Kidney (tissue), 14 donors: ENCODE measurements around the gene L3MBTL4. TPM values are rescaled to one million over a fixed set of nuclear protein-coding genes. Genes with fewer than 3 reads are reported as not detected.

ENCODE experiments used
- DNase-seq, 5 donors: peaks; one replicate each; pipeline ENCODE4 v3.0.0-alpha.2; 2013 to 2020
- FAIRE-seq: peaks from 2 replicates; lab custom pipeline; 2012; peaks lifted over from hg19 to GRCh38; lab: Jason Lieb, UNC
- H3K27ac ChIP-seq, 2 donors: one replicate each; pipeline ENCODE4 v1.7.0; 2013; ENCODE audit warnings: low read depth in 2 of 2, low read length in 2 of 2, inconsistent platforms in 1 of 2
- H3K27me3 ChIP-seq: one replicate; pipeline ENCODE4 v1.7.1; 2013; ENCODE audit warnings: low read length, inconsistent platforms; ENCODE audit not compliant: control insufficient read depth, insufficient read depth
- H3K36me3 ChIP-seq, 3 donors: one replicate each; pipeline versions ENCODE4 v1.7.0 to v1.7.1; 2013; ENCODE audit warnings: low read length in 3 of 3, control low read depth in 1 of 3, inconsistent platforms in 1 of 3; ENCODE audit not compliant: insufficient read depth in 3 of 3, control insufficient read depth in 2 of 3
- H3K4me1 ChIP-seq, 3 donors: one replicate each; pipeline versions ENCODE4 v1.7.0 to v1.7.1; 2013; ENCODE audit warnings: low read length in 3 of 3, inconsistent platforms in 1 of 3, low read depth in 1 of 3; ENCODE audit not compliant: control insufficient read depth in 2 of 3, insufficient read depth in 2 of 3
- H3K4me3 ChIP-seq, 3 donors: one replicate each; pipeline versions ENCODE4 v1.7.0 to v1.8.1; 2013; ENCODE audit warnings: low read length in 3 of 3, control low read depth in 1 of 3, inconsistent platforms in 1 of 3
- H3K9ac ChIP-seq, 3 donors: one replicate each; pipeline versions ENCODE4 v1.7.0 to v1.7.1; 2013; ENCODE audit warnings: low read length in 3 of 3, control low read depth in 1 of 3, inconsistent platforms in 1 of 3
- H3K9me3 ChIP-seq, 3 donors: one replicate each; pipeline versions ENCODE4 v1.7.0 to v1.7.1; 2013; ENCODE audit warnings: low read length in 3 of 3, control low read depth in 1 of 3, inconsistent platforms in 1 of 3; ENCODE audit not compliant: control insufficient read depth in 2 of 3, insufficient read depth in 1 of 3
- intact Hi-C: fragments of 100-400 bp; cut with DNase I; formaldehyde crosslinking; loops from one replicate; pipeline ENCODE4 v1.11.1; 2022
- polyA plus RNA-seq: library from polyadenylated mRNA; stranded (reverse); fragments of 350-450 nt; fragmentation: Illumina TruSeq; extraction: RNeasy Lipid Tissue Mini Kit (QIAGEN cat#74804); gene quantifications from one replicate; pipeline ENCODE4 v1.2.3, GENCODE V29; 2014; ENCODE audit warnings: low read depth, low replicate concordance; ENCODE audit not compliant: insufficient read depth
- total RNA-seq: library from RNA; stranded (reverse); fragmentation: NEBNext Ultra II Directional; extraction: Animal tissue kit (Norgen Biotek cat#: 25700); gene quantifications from one replicate; pipeline ENCODE4 v1.2.1, GENCODE V29; 2021
- TF ChIP-seq, protein P1 (sequence below): IDR thresholded peaks from 3 replicates; pipeline ENCODE4 v1.5.1; 2012; ENCODE audit warnings: mild to moderate bottlenecking, moderate library complexity, borderline replicate concordance; ENCODE audit not compliant: insufficient read depth; ENCODE audit errors: extremely low read depth
- donor health status: control.
- donor health status: control.
- donor health status: control.
- donor health status: control.
- donor health status: control.
- donor health status: DM: yes; HTN: yes; CAD: no.
- donor health status: Normal renal cell carcinoma (clear cell type).

L3MBTL4 gene
- total and polyA plus RNA-seq, 2 donors from 2014 or later: 3.9 to 15.2 TPM

DNA sequence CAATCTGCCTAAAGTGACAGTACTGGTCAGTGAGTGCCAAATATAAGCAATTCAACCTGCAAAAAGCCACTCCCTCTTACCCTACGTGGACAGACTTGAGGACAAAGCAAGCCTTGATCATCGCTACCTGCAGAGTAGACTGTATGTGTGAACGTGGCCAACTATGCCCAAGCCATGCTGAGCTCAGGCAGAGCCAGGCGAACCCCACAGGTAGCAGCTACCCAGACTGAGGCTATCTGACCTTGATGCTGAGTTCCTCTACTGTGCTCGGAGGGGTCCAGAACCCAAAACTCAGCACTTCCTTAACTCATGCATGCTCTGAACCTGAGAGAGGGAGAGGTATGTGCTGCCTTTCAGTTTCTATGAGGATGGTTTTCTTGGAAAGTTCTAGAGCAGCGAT lies 455.9 kb downstream of the L3MBTL4 start:
- H3K4me1 ChIP-seq: no peaks in the 10 kb centered on the region
- TF ChIP-seq, protein P1, sequence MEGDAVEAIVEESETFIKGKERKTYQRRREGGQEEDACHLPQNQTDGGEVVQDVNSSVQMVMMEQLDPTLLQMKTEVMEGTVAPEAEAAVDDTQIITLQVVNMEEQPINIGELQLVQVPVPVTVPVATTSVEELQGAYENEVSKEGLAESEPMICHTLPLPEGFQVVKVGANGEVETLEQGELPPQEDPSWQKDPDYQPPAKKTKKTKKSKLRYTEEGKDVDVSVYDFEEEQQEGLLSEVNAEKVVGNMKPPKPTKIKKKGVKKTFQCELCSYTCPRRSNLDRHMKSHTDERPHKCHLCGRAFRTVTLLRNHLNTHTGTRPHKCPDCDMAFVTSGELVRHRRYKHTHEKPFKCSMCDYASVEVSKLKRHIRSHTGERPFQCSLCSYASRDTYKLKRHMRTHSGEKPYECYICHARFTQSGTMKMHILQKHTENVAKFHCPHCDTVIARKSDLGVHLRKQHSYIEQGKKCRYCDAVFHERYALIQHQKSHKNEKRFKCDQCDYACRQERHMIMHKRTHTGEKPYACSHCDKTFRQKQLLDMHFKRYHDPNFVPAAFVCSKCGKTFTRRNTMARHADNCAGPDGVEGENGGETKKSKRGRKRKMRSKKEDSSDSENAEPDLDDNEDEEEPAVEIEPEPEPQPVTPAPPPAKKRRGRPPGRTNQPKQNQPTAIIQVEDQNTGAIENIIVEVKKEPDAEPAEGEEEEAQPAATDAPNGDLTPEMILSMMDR: no peak
- intact Hi-C loops: no loop called here
- H3K9ac ChIP-seq: no peak overlapping the region
- FAIRE-seq (no peak), DNase-seq (no peak)
- no peak overlapping the region for H3K4me3 ChIP-seq
- H3K36me3 ChIP-seq: peaks cover 0 to 12% (median 7%) of the 10 kb centered on the region in 3 donors
- no peak overlapping the region for H3K27ac ChIP-seq
- H3K27me3 ChIP-seq: no peaks in the 10 kb centered on the region
- no peaks in the 10 kb centered on the region for H3K9me3 ChIP-seq

DNA sequence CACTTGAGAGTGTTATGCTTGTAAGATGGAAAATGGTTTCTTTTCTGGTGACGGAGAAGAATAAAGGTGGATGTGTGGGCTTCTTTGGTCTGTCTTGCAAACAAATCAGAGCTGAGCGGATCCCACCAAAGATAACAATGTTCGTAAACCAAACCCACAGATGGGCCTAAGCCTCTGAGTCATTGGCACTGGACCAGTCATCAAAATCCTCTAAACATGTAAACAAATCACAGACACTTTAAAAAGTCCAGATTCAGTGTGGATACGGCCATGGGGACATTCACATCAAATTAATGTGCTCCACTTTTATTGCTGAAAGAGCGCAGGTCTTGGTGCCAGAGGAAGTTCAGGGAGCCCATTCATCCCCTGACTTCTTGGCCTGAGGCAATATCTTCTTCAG lies 458.9 kb downstream of the L3MBTL4 start:
- intact Hi-C loops: no loop called here
- H3K27me3 ChIP-seq: no peaks in the 10 kb centered on the region
- DNase-seq: no peak

DNA sequence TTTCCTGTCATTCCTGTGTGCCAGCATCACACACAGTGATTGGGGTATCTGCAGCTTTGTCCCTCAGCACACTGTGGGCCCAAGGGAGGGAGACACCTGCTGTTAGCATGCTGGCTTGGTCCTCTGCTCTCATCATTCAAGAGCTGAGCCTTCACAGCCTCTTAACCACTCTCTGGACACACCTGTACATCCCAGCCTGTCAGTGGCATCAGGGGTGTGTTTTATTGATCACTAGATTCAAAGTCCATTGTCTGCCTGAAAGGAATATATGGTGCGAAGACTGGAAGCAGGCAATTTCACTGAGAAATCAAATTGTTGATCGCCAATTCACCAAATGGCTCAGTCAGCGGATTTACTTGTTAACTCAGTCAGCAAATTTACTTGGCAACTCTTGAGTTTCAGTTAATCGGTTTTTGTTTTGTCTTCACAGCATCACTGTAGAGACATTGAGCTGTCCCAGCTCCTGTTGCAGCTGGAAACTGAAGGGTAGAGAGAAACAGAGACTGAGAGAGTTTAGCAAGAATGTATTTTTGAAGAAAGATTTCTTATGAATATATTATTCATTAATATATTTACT lies 463.1 kb downstream of the L3MBTL4 start:
- Histone ChIP-seq H3K27ac (no peak overlapping the region), H3K4me1 (no peaks in the 10 kb centered on the region), H3K4me3 (no peak overlapping the region), H3K9ac (no peak overlapping the region), H3K9me3 (no peaks in the 10 kb centered on the region), H3K36me3 (peaks cover 0 to 12% (median 7%) of the 10 kb centered on the region in 3 donors), H3K27me3 (no peaks in the 10 kb centered on the region)
- DNase-seq (no peak), FAIRE-seq (no peak)
- intact Hi-C loops: no loop called here
- TF ChIP-seq, protein P1: no peak

More for the DNA sequence above, 458.9 kb downstream of the L3MBTL4 start:
- FAIRE-seq: no peak
- Histone ChIP-seq H3K4me1 (no peaks in the 10 kb centered on the region), H3K36me3 (peaks cover 0 to 12% (median 7%) of the 10 kb centered on the region in 3 donors), H3K9ac (no peak overlapping the region), H3K9me3 (no peaks in the 10 kb centered on the region), H3K27ac (no peak overlapping the region), H3K4me3 (no peak overlapping the region)
- TF ChIP-seq, protein P1: no peak

DNA sequence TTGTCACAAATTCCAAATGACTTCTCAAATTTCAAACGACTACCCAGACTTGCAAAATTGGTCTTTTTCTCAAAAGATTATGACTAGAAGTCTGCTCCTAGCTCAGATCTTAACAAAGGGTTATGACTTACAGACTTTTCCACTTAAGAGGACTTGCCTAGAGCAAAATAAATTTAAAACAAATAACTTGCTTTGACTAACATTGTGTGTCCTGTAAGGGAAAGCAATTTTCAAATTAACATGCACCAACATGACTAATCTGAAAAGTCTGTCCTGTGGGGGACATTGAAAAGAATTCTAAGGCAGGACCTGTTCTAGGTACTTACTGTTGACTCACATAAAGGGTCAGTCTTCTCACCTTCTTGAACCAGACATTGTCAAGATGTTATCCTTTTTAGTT lies 465.9 kb downstream of the L3MBTL4 start:
- FAIRE-seq (no peak), DNase-seq (no peak)
- H3K4me3 ChIP-seq: no peak overlapping the region
- no peaks in the 10 kb centered on the region for H3K9me3 ChIP-seq
- H3K27me3 ChIP-seq: no peaks in the 10 kb centered on the region
- H3K36me3 ChIP-seq: no peaks in the 10 kb centered on the region
- TF ChIP-seq, protein P1: no peak
- no peaks in the 10 kb centered on the region for H3K4me1 ChIP-seq
- H3K27ac ChIP-seq: no peak overlapping the region
- no peak overlapping the region for H3K9ac ChIP-seq
- intact Hi-C loops: no loop called here
